GM13976 (cell line): ENCODE data around the gene RIOX2.
"Not testable (repeated sequence)": the region's sequence is repeated elsewhere in the genome, so short reads cannot be mapped to it uniquely, and the experiment has no call there.

Experiments
- DNase-seq: peaks from one replicate; pipeline ENCODE4 v3.0.0; 2012; ENCODE audit warnings: low spot score
- CTCF ChIP-seq: IDR thresholded peaks from 2 replicates; pipeline ENCODE4 v1.5.1; 2012; ENCODE audit warnings: borderline replicate concordance, mild to moderate bottlenecking; ENCODE audit not compliant: insufficient read depth; ENCODE audit errors: extremely low read depth, missing control alignments, control extremely low read depth
- in situ Hi-C: fragments of 300-500 bp; cut with MboI; formaldehyde crosslinking; loops from one replicate; pipeline ENCODE4 v1.12.0; 2022; ENCODE audit warnings: low sequenced_read_pairs, mixed read lengths, inconsistent platforms; ENCODE audit not compliant: unreplicated experiment

Gene RIOX2

DNA sequence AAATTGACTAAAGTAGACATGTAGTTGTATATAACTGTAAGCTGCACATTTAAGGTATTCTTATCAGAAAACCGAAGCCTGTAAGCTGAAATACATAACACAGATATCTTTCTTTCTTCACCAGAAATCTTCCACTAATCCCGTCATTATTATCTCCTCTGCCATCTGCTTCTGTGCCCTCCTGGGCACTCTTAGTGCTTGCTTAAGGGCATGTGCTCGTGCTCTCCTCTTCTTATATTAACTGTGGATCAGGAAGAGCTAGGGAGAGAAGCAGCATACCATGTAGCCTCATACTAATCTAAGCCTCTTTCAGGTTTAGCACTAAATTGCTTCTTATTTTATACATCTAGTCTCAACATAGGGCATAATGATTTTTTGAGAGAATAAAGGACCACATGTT is 60.8 kb downstream of the RIOX2 start:
- no peak for DNase-seq
- no peak for TF ChIP-seq CTCF
- in situ Hi-C loops = no loop called here

GRCh38 chr3:97910931-97911351 is 61.3 kb downstream of the RIOX2 start:
- in situ Hi-C loops = no loop called here
- peak; percentile 7 for DNase-seq
- TF ChIP-seq CTCF = no peak

GRCh38 chr3:97910236-97910831 is 61.9 kb downstream of the RIOX2 start:
- in situ Hi-C loops, DNase-seq: not testable (repeated sequence)

- DNase-seq, in situ Hi-C loops: not testable (repeated sequence)
These were observed 62.4 kb downstream of the RIOX2 start for GRCh38 chr3:97909830-97910229.

GRCh38 chr3:97901313-97902248 is 70.7 kb downstream of the RIOX2 start:
- no peak for DNase-seq
- no peak for TF ChIP-seq CTCF
- in situ Hi-C loops = no loop called here

- TF ChIP-seq CTCF = no peak
- in situ Hi-C loops = no loop called here
- DNase-seq = no peak
These were observed 72.9 kb downstream of the RIOX2 start for GRCh38 chr3:97899331-97899730.

DNA sequence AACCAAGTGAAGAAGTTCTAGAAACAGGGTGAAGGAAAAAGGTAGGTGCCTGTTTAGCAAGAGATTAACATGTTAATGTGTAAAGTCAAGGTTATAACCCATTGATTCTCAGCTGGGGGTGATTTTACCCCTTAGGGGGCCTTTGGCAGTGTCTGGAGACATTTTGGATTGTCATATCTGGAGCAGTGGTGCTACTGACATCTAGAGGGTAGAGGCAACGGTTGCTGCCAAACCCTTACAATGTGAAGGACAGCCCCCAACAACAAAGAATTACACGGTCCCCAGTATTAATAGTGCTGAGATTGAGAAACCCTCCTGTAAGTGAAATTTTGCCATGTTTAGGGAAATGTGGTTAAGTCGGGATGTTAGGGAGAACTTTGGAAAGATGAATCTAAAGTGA is 75.7 kb downstream of the RIOX2 start:
- DNase-seq = no peak
- in situ Hi-C loops = no loop called here
- TF ChIP-seq CTCF = no peak
